HUES64 (cell line): ENCODE data around the gene ATM.
"Not testable (repeated sequence)": the region's sequence is repeated elsewhere in the genome, so short reads cannot be mapped to it uniquely, and the experiment has no call there.

Experiments
- H3K27ac ChIP-seq: 2 replicates; pipeline ENCODE4 v1.7.0; 2013; ENCODE audit warnings: low read depth, low read length, inconsistent platforms
- H3K27me3 ChIP-seq: 2 replicates; pipeline ENCODE4 v1.6.1; 2013; ENCODE audit warnings: mild to moderate bottlenecking, low read length; ENCODE audit not compliant: insufficient read depth
- H3K36me3 ChIP-seq: 2 replicates; pipeline ENCODE4 v1.6.1; 2013; ENCODE audit warnings: mild to moderate bottlenecking, low read length; ENCODE audit not compliant: insufficient read depth
- H3K4me1 ChIP-seq: 2 replicates; pipeline ENCODE4 v1.6.1; 2013; ENCODE audit warnings: mild to moderate bottlenecking, low read length, moderate library complexity; ENCODE audit not compliant: insufficient read depth
- H3K4me3 ChIP-seq: 2 replicates; pipeline ENCODE4 v1.5.1; 2013; ENCODE audit warnings: mild to moderate bottlenecking, low read length, moderate library complexity
- H3K9ac ChIP-seq: 2 replicates; pipeline ENCODE4 v1.6.1; 2013; ENCODE audit warnings: mild to moderate bottlenecking, low read depth, low read length
- H3K9me3 ChIP-seq: 2 replicates; pipeline ENCODE4 v1.6.1; 2013; ENCODE audit warnings: low read depth, low read length; ENCODE audit not compliant: insufficient read depth
- WGBS: fragments of 150-250, 120-280 bp; methylation state at CpG from one replicate; pipeline ENCODE4 v1.1.7; 2013; ENCODE audit warnings: missing lambda C conversion rate; 5-methylcytosine and 5-hydroxymethylcytosine counted together

Gene ATM

DNA sequence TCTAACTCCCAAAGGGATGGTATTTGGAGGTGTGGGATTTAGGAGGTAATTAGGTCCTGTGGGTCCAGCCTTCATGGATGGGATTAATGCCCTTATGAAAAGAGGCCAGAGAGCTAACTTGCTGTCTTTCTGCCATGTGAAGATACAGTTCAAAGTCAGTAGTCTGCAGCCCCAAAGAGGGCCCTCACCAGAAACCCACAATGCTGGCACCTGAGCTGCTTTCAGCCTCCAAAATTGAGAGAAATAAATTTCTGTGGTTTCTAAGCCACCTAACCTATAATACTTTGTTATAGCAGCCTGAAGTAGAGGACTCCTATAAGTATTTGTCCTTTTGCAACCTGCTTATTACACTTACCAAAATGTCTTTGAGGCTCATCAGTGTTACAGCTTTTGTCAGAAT is 16.2 kb downstream of the ATM start:
- Histone ChIP-seq H3K4me1 (no peaks in the 10 kb centered on the region), H3K27ac (no peak overlapping the region), H3K9me3 (no peaks in the 10 kb centered on the region), H3K9ac (no peak overlapping the region), H3K4me3 (no peak overlapping the region), H3K27me3 (no peaks in the 10 kb centered on the region), H3K36me3 (peaks cover 82% of the 10 kb centered on the region)

- no peaks in the 10 kb centered on the region for H3K4me1 ChIP-seq
- no peaks in the 10 kb centered on the region for H3K9me3 ChIP-seq
- peaks cover 79% of the 10 kb centered on the region for H3K36me3 ChIP-seq
- no peak overlapping the region for H3K9ac ChIP-seq
- no peaks in the 10 kb centered on the region for H3K27me3 ChIP-seq
- no peak overlapping the region for H3K4me3 ChIP-seq
- no peak overlapping the region for H3K27ac ChIP-seq
- 91% methylated on average over 3 of the region's 4 CpGs for WGBS
Observed at GRCh38 chr11:108241330-108242037, 18.6 kb downstream of the ATM start.

GRCh38 chr11:108242422-108242821 is 19.6 kb downstream of the ATM start:
- WGBS = 87% methylated on average over 2 of the region's 2 CpGs
- H3K4me1 ChIP-seq = no peaks in the 10 kb centered on the region
- no peak overlapping the region for H3K4me3 ChIP-seq
- H3K27ac ChIP-seq = no peak overlapping the region
- no peak overlapping the region for H3K9ac ChIP-seq
- H3K27me3 ChIP-seq = no peaks in the 10 kb centered on the region
- no peaks in the 10 kb centered on the region for H3K9me3 ChIP-seq
- peaks cover 78% of the 10 kb centered on the region for H3K36me3 ChIP-seq

DNA sequence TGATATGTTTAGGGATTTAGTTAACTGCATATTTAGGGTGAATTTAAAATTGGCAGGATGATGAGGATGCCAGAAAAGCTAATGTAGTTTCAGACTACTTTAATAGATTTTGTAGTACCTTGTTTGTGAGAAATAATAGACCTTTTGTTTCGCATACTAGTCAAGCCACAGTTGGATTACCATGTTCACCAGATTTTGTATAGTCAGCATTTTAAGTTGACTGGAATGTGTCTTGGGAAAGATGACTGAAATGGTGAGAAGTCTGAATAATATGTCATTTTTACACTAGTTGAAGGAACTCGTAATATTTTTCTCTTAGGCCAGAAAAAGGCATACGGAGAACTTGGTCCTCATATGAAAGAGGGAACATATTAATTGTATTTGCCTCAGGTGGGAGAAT is 23.4 kb downstream of the ATM start:
- H3K27ac ChIP-seq = no peak overlapping the region
- no peaks in the 10 kb centered on the region for H3K27me3 ChIP-seq
- no peaks in the 10 kb centered on the region for H3K9me3 ChIP-seq
- H3K4me3 ChIP-seq = no peak overlapping the region
- H3K4me1 ChIP-seq = no peaks in the 10 kb centered on the region
- peaks cover 79% of the 10 kb centered on the region for H3K36me3 ChIP-seq
- H3K9ac ChIP-seq = no peak overlapping the region
- WGBS = 87% methylated on average over 3 of the region's 3 CpGs

DNA sequence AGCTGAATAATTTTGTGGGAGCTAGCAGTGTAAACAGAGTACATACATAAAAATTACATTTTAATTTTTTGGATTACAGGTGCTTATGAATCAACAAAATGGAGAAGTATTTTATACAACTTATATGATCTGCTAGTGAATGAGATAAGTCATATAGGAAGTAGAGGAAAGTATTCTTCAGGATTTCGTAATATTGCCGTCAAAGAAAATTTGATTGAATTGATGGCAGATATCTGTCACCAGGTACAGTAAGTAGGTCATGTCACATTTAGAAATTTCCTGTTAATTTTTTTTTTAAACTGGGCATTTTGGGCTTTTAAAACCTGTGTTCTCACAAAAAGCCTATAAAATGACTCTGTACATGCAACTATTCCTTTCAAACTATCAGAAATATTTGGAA is 24.0 kb downstream of the ATM start:
- WGBS = 94% methylated on average over 2 of the region's 2 CpGs
- H3K27me3 ChIP-seq = no peaks in the 10 kb centered on the region
- H3K36me3 ChIP-seq = peaks cover 81% of the 10 kb centered on the region
- H3K9me3 ChIP-seq = no peaks in the 10 kb centered on the region
- H3K27ac ChIP-seq = no peak overlapping the region
- no peak overlapping the region for H3K9ac ChIP-seq
- no peaks in the 10 kb centered on the region for H3K4me1 ChIP-seq
- no peak overlapping the region for H3K4me3 ChIP-seq

DNA sequence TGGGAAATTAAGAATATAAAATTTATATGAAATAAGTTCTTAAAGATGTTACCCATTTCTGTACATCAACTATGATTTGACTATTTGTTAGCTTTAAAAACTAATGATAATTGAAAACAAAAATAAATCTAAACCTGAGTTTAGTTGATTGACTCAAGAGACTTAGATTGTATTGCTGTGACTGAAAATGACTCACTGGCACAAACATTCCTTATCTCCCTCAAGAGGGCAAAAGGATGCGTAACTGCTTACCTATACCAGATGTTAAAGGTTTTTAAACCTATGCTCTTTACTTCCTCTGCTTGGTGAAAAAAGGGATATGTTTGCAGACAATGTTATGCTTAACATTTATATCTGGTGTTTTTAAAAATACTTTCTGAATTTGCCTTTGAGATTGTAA is 30.3 kb downstream of the ATM start:
- no peaks in the 10 kb centered on the region for H3K4me1 ChIP-seq
- H3K36me3 ChIP-seq = peaks cover 98% of the 10 kb centered on the region
- H3K9me3 ChIP-seq = no peaks in the 10 kb centered on the region
- no CpG with 5 or more reads among the region's 1 CpG for WGBS
- no peak overlapping the region for H3K27ac ChIP-seq
- H3K27me3 ChIP-seq = no peaks in the 10 kb centered on the region
- no peak overlapping the region for H3K4me3 ChIP-seq
- no peak overlapping the region for H3K9ac ChIP-seq

DNA sequence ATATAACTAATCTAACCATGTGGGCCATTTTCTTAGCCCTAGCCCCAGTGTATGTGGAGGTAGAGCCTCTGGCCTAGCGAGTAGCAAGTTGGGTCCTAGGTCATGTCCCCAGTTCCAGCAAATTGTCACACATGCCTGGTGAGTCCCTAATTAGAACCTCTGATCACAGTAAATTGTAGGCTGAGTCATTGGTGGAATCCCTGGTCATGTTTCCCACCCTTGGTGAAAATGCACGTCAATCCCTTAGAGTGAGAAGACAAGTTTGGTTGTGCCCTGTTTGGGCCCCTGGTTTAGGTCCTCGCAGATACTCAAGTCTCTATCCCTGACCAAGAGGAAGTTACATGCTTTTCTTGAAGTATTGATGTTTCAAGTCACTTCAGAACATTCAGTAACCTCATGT is 46.7 kb downstream of the ATM start:
- H3K36me3 ChIP-seq = peaks cover 67% of the 10 kb centered on the region
- WGBS = 93% methylated on average over 3 of the region's 3 CpGs

DNA sequence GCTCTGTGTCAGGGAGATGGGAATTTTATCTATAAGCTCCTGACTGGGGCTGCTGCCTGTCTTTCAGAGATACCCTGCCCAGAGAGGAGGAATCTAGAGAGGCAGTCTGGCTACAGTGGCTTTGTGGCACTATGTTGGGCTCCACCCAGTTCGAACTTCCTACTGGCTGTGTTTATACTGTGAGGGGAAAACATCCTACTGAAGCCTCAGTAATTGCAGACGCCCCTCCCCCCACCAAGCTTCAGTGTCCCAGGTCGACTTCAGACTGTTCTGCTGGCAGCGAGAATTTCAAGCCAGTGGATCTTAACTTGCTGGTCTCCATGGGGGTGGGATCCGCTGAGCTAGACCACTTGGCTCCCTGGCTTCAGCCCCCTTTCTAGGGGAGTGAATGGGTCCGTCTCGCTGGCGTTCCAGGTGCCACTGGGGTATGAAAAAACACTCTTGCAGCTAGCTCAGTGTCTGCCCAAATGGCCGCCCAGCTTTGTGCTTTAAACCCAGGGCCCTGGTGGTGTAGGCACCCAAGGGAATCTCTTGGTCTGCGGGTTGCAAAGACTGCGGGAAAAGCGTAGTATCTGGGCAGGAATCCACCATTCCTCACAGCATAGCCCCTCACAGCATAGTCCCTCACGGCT is 54.2 kb downstream of the ATM start:
- WGBS = 83% methylated on average over 13 of the region's 13 CpGs
- Histone ChIP-seq H3K36me3 (peaks cover 76% of the 10 kb centered on the region), H3K9ac (peak overlapping the region; percentile 24; the same call in 1 of the 2 replicates), H3K4me1 (peaks cover 16% of the 10 kb centered on the region; the same call in 1 of the 2 replicates)
- H3K27ac ChIP-seq, H3K9me3 ChIP-seq, H3K4me3 ChIP-seq, H3K27me3 ChIP-seq: not testable (repeated sequence)

More for the DNA sequence above, 46.7 kb downstream of the ATM start:
- Histone ChIP-seq H3K27me3 (no peaks in the 10 kb centered on the region), H3K9ac (no peak overlapping the region), H3K4me1 (no peaks in the 10 kb centered on the region), H3K4me3 (no peak overlapping the region), H3K27ac (no peak overlapping the region), H3K9me3 (no peaks in the 10 kb centered on the region)

- H3K9ac ChIP-seq = no peak overlapping the region
- peaks cover 76% of the 10 kb centered on the region for H3K36me3 ChIP-seq
- H3K27me3 ChIP-seq = no peaks in the 10 kb centered on the region
- WGBS = 68% methylated on average over 4 of the region's 4 CpGs
- no peaks in the 10 kb centered on the region for H3K9me3 ChIP-seq
- H3K4me1 ChIP-seq = peaks cover 16% of the 10 kb centered on the region; the same call in 1 of the 2 replicates
- H3K27ac ChIP-seq = 0 out of 2 replicates have a peak overlapping the region, but pooled peaks have one; percentile 0
- H3K4me3 ChIP-seq = no peak overlapping the region
Observed at GRCh38 chr11:108278546-108278945, 55.7 kb downstream of the ATM start.

- H3K4me3 ChIP-seq = no peak overlapping the region
Observed at GRCh38 chr11:108278954-108279353, 56.1 kb downstream of the ATM start.

DNA sequence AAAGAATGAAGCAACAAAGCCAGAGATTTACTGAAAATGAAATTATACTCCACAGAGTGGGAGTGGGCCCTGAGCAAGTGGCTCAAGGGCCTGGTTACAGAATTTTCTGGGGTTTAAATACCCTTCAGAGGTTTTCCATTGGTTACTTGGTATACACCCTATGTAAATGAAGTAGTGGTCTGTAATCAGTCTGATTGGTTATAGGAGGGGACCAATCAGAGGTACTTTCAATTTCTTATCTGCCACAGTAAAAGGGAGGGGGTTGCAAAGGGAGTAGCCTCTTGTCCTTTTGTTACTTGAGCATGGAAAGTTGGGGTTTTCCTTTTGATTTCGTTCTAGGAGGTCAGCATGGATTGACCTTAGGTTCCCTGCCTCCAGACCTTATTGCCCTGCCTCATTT is 63.5 kb downstream of the ATM start:
- H3K27me3 ChIP-seq = no peaks in the 10 kb centered on the region
- no peak overlapping the region for H3K4me3 ChIP-seq
- no peak overlapping the region for H3K9ac ChIP-seq
- no peak overlapping the region for H3K27ac ChIP-seq
- H3K9me3 ChIP-seq = no peaks in the 10 kb centered on the region
- WGBS = 100% methylated on average over 1 of the region's 1 CpG
- H3K36me3 ChIP-seq = peaks cover 95% of the 10 kb centered on the region
- H3K4me1 ChIP-seq = no peaks in the 10 kb centered on the region

More at GRCh38 chr11:108278954-108279353, 56.1 kb downstream of the ATM start:
- Histone ChIP-seq H3K27me3 (no peaks in the 10 kb centered on the region), H3K27ac (no peak overlapping the region), H3K9me3 (no peaks in the 10 kb centered on the region), H3K9ac (no peak overlapping the region), H3K36me3 (peaks cover 77% of the 10 kb centered on the region), H3K4me1 (peaks cover 16% of the 10 kb centered on the region; the same call in 1 of the 2 replicates)
- WGBS = 94% methylated on average over 2 of the region's 4 CpGs
